GM12878 (cell line): Measurements from ENCODE around the gene RGP1. TPM values are rescaled to one million over a fixed set of nuclear protein-coding genes. Genes with fewer than 3 reads are reported as not detected.

ENCODE experiments used
- JUND ChIP-seq: IDR thresholded peaks from 2 replicates; pipeline ENCODE4 v1.6.1; 2012; ENCODE audit warnings: low read depth, mild to moderate bottlenecking, low read length, improper control_type of control experiment, moderate library complexity
- SMAD5 ChIP-seq: IDR thresholded peaks from 2 replicates; pipeline ENCODE4 v1.6.1; 2016; ENCODE audit warnings: antibody characterized with exemption, low read depth
- TCF12 ChIP-seq: IDR thresholded peaks from 2 replicates; pipeline ENCODE4 v1.6.1; 2011; ENCODE audit warnings: low read depth, mild to moderate bottlenecking, low read length
- polyA plus RNA-seq, 11 experiments: library from polyadenylated mRNA; depleted of rRNA in 4 of 11; unstranded in 6 of 11; stranded (reverse) in 5 of 11; fragments of >200 nt; fragmentation: Nextera tagmentation in 4 of 11; fragmentation: Illumina TruSeq in 1 of 11; extraction: Ambion mirVana in 4 of 11; extraction: Trizol in 1 of 11; gene quantifications; 1 replicate in 1 of 11; 2 replicates in 10 of 11; pipeline versions ENCODE4 v1.2.1 to v1.2.3, GENCODE V29; 2011 to 2016; ENCODE audit warnings: inconsistent platforms in 2 of 11, missing spikeins in 2 of 11, low read depth in 1 of 11
- total RNA-seq, 4 experiments: library from RNA; depleted of rRNA in 3 of 4; stranded (reverse); fragments of >200 nt in 3 of 4; fragmentation: Illumina TruSeq in 1 of 4; extraction: Trizol in 1 of 4; gene quantifications; 2 replicates each; pipeline versions ENCODE4 v1.2.1 to v1.2.3, GENCODE V29; 2013 to 2021
- TF ChIP-seq, protein P1 (sequence below): IDR thresholded peaks from 2 replicates; pipeline ENCODE4 v1.6.1; 2011; ENCODE audit warnings: mild to moderate bottlenecking, low read depth, low read length, moderate library complexity; ENCODE audit not compliant: insufficient replicate concordance
- TF ChIP-seq, protein P2 (sequence below): IDR thresholded peaks from 2 replicates; pipeline ENCODE4 v1.6.1; 2012; ENCODE audit warnings: low read depth, low read length, improper control_type of control experiment
- TF ChIP-seq, protein P3 (sequence below): fragments of 450-650 bp; formaldehyde crosslinking; IDR thresholded peaks from 2 replicates; pipeline ENCODE4 v1.5.0; 2022; ENCODE audit warnings: mild to moderate bottlenecking, missing genetic modification characterization
- TF ChIP-seq, protein P4 (sequence below): fragments of 450-650 bp; IDR thresholded peaks from 2 replicates; pipeline ENCODE4 v1.6.1; 2018; ENCODE audit warnings: mild to moderate bottlenecking, low read depth, moderate library complexity; ENCODE audit not compliant: partially characterized antibody

Gene RGP1
- total and polyA plus RNA-seq, 10 of the 15 experiments (the other 5 are each of a cell fraction or from before 2014, with no cell fraction given): 0.44 to 14.9 (median 7.4) TPM

DNA sequence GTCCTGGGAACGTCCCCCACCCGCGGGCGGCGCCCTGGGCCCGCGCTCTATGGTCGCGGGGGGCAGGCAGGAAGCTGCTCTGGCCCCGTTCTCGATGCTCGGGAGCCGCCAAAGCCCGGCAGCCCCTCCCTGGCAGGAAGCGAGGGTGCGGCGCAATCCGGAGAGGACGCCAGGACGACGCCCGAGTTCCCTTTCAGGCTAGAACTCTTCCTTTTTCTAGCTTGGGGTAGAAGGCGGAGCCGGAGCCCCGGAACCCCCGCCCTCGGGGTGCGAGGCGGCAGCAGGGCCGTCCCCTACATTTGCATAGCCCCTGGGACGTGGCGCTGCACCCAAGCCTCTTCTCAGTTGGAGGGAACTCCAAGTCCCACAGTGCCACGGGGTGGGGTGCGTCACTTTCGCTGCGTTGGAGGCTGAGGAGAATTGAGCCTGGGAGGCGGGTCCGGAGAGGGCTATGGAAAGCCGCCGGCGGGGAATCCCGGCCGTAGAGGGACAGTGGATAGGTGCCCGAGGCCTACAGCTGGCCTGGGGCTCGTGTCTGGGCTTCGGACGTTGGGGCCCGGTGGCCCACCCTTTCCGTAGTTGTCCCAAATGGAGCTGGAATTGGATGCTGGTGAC lies 16.8 kb upstream of the RGP1 start, which contains the start of the genes CREB3 and TLN1 (continued):
- TF ChIP-seq SMAD5 (peak; percentile 49), TCF12 (no peak), JUND (no peak)
- TF ChIP-seq, protein P1, sequence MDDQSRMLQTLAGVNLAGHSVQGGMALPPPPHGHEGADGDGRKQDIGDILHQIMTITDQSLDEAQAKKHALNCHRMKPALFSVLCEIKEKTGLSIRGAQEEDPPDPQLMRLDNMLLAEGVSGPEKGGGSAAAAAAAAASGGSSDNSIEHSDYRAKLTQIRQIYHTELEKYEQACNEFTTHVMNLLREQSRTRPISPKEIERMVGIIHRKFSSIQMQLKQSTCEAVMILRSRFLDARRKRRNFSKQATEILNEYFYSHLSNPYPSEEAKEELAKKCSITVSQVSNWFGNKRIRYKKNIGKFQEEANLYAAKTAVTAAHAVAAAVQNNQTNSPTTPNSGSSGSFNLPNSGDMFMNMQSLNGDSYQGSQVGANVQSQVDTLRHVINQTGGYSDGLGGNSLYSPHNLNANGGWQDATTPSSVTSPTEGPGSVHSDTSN: peak; percentile 1
- TF ChIP-seq, protein P2, sequence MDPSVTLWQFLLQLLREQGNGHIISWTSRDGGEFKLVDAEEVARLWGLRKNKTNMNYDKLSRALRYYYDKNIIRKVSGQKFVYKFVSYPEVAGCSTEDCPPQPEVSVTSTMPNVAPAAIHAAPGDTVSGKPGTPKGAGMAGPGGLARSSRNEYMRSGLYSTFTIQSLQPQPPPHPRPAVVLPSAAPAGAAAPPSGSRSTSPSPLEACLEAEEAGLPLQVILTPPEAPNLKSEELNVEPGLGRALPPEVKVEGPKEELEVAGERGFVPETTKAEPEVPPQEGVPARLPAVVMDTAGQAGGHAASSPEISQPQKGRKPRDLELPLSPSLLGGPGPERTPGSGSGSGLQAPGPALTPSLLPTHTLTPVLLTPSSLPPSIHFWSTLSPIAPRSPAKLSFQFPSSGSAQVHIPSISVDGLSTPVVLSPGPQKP: peak; percentile 91
- TF ChIP-seq, protein P3, sequence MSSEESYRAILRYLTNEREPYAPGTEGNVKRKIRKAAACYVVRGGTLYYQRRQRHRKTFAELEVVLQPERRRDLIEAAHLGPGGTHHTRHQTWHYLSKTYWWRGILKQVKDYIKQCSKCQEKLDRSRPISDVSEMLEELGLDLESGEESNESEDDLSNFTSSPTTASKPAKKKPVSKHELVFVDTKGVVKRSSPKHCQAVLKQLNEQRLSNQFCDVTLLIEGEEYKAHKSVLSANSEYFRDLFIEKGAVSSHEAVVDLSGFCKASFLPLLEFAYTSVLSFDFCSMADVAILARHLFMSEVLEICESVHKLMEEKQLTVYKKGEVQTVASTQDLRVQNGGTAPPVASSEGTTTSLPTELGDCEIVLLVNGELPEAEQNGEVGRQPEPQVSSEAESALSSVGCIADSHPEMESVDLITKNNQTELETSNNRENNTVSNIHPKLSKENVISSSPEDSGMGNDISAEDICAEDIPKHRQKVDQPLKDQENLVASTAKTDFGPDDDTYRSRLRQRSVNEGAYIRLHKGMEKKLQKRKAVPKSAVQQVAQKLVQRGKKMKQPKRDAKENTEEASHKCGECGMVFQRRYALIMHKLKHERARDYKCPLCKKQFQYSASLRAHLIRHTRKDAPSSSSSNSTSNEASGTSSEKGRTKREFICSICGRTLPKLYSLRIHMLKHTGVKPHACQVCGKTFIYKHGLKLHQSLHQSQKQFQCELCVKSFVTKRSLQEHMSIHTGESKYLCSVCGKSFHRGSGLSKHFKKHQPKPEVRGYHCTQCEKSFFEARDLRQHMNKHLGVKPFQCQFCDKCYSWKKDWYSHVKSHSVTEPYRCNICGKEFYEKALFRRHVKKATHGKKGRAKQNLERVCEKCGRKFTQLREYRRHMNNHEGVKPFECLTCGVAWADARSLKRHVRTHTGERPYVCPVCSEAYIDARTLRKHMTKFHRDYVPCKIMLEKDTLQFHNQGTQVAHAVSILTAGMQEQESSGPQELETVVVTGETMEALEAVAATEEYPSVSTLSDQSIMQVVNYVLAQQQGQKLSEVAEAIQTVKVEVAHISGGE (CRISPR knock-in tag): peak; percentile 62
- TF ChIP-seq, protein P4, sequence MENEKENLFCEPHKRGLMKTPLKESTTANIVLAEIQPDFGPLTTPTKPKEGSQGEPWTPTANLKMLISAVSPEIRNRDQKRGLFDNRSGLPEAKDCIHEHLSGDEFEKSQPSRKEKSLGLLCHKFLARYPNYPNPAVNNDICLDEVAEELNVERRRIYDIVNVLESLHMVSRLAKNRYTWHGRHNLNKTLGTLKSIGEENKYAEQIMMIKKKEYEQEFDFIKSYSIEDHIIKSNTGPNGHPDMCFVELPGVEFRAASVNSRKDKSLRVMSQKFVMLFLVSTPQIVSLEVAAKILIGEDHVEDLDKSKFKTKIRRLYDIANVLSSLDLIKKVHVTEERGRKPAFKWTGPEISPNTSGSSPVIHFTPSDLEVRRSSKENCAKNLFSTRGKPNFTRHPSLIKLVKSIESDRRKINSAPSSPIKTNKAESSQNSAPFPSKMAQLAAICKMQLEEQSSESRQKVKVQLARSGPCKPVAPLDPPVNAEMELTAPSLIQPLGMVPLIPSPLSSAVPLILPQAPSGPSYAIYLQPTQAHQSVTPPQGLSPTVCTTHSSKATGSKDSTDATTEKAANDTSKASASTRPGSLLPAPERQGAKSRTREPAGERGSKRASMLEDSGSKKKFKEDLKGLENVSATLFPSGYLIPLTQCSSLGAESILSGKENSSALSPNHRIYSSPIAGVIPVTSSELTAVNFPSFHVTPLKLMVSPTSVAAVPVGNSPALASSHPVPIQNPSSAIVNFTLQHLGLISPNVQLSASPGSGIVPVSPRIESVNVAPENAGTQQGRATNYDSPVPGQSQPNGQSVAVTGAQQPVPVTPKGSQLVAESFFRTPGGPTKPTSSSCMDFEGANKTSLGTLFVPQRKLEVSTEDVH: no peak
- TF ChIP-seq, all 136 proteins: peak for 58
